Parathyroid adenoma (tissue), 2 donors: Measurements from ENCODE around the gene ST6GAL1.

Experiments used
- H2AFZ ChIP-seq: fragments of 300-600 bp; sonication (generic); one replicate; pipeline ENCODE4 v1.7.0; 2017; ENCODE audit warnings: antibody characterized with exemption, mild to moderate bottlenecking
- H3K27ac ChIP-seq: fragments of 300-600 bp; sonication (generic); one replicate; pipeline ENCODE4 v1.7.0; 2017
- H3K27me3 ChIP-seq: fragments of 300-600 bp; sonication (generic); one replicate; pipeline ENCODE4 v1.7.0; 2017; ENCODE audit warnings: low read length; ENCODE audit not compliant: control insufficient read depth, insufficient read depth
- H3K36me3 ChIP-seq: fragments of 300-600 bp; sonication (generic); one replicate; pipeline ENCODE4 v1.7.0; 2017; ENCODE audit warnings: low read length; ENCODE audit not compliant: control insufficient read depth, insufficient read depth
- H3K4me1 ChIP-seq: fragments of 300-600 bp; sonication (generic); one replicate; pipeline ENCODE4 v1.7.0; 2017; ENCODE audit warnings: control low read depth
- H3K4me2 ChIP-seq: fragments of 300-600 bp; sonication (generic); one replicate; pipeline ENCODE4 v1.7.0; 2017; ENCODE audit warnings: low read length
- H3K4me3 ChIP-seq: fragments of 300-600 bp; sonication (generic); one replicate; pipeline ENCODE4 v1.7.0; 2017; ENCODE audit warnings: low read depth, low read length
- H3K79me2 ChIP-seq: fragments of 300-600 bp; sonication (generic); one replicate; pipeline ENCODE4 v1.7.0; 2017; ENCODE audit warnings: control low read depth
- H3K9ac ChIP-seq: fragments of 300-600 bp; sonication (generic); one replicate; pipeline ENCODE4 v1.7.0; 2017; ENCODE audit warnings: mild to moderate bottlenecking
- H3K9me3 ChIP-seq: fragments of 300-600 bp; sonication (generic); one replicate; pipeline ENCODE4 v1.7.0; 2017; ENCODE audit warnings: low read length; ENCODE audit not compliant: control insufficient read depth
- TF ChIP-seq, protein P1 (sequence below): fragments of 300-600 bp; sonication (generic); IDR thresholded peaks from one replicate; pipeline ENCODE4 v1.7.0; 2017; ENCODE audit warnings: antibody characterized with exemption, mild to moderate bottlenecking
- donor health status: primary hyperparathyroidism.

ST6GAL1 gene

DNA sequence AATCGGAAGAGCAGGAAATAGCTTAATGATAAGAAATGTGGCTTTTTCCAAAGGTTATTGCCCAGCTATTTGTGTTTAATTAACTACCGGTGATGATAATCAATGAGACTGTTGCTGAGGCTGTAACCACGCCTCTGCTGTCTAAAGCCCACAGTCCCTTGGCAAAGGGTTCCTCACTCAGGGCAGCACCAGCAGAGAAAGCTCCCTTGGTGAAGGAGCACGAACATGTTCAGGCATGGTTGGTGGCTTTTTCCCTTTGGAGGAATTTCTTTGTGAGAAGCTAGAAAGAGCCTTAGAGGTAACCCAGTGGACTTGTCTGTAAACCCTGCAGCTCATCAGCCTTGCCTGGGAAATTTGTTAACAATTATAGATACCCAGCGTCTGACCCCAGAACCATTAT, 7.5 kb upstream of the ST6GAL1 start:
- H3K9me3 ChIP-seq, result no peaks in the 10 kb centered on the region
- no peak overlapping the region for H2AFZ ChIP-seq
- no peak overlapping the region for H3K4me3 ChIP-seq
- H3K4me1 ChIP-seq, result no peaks in the 10 kb centered on the region
- no peak overlapping the region for H3K4me2 ChIP-seq
- no peaks in the 10 kb centered on the region for H3K27me3 ChIP-seq
- TF ChIP-seq, protein P1, sequence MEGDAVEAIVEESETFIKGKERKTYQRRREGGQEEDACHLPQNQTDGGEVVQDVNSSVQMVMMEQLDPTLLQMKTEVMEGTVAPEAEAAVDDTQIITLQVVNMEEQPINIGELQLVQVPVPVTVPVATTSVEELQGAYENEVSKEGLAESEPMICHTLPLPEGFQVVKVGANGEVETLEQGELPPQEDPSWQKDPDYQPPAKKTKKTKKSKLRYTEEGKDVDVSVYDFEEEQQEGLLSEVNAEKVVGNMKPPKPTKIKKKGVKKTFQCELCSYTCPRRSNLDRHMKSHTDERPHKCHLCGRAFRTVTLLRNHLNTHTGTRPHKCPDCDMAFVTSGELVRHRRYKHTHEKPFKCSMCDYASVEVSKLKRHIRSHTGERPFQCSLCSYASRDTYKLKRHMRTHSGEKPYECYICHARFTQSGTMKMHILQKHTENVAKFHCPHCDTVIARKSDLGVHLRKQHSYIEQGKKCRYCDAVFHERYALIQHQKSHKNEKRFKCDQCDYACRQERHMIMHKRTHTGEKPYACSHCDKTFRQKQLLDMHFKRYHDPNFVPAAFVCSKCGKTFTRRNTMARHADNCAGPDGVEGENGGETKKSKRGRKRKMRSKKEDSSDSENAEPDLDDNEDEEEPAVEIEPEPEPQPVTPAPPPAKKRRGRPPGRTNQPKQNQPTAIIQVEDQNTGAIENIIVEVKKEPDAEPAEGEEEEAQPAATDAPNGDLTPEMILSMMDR, result no peak
- no peaks in the 10 kb centered on the region for H3K79me2 ChIP-seq
- no peaks in the 10 kb centered on the region for H3K36me3 ChIP-seq
- no peak overlapping the region for H3K27ac ChIP-seq
- H3K9ac ChIP-seq, result no peak overlapping the region

DNA sequence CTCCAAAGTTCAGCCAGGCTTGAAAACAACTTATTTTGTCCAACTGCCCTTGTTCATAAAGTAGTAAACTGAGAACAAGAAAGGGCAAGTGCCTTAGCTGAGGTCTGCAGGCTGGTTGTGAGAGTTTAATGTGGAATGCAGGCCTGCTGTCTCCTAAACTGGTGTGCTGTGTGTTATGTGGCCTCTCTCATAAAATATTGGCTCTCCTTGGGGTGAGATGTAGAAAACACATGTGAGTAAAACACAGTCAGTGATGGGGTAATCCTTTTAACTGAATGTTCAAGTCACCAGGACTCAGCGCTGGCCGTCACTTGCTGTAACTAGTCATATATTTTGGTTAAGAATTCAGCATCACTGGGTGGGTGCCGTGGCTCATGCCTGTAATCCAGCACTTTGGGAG, 7.1 kb upstream of the ST6GAL1 start:
- TF ChIP-seq, protein P1, result no peak
- Histone ChIP-seq H3K4me2 (no peak overlapping the region), H2AFZ (no peak overlapping the region), H3K9ac (no peak overlapping the region), H3K27me3 (no peaks in the 10 kb centered on the region), H3K27ac (no peak overlapping the region), H3K79me2 (no peaks in the 10 kb centered on the region), H3K36me3 (no peaks in the 10 kb centered on the region), H3K4me3 (no peak overlapping the region), H3K4me1 (no peaks in the 10 kb centered on the region), H3K9me3 (no peaks in the 10 kb centered on the region)

DNA sequence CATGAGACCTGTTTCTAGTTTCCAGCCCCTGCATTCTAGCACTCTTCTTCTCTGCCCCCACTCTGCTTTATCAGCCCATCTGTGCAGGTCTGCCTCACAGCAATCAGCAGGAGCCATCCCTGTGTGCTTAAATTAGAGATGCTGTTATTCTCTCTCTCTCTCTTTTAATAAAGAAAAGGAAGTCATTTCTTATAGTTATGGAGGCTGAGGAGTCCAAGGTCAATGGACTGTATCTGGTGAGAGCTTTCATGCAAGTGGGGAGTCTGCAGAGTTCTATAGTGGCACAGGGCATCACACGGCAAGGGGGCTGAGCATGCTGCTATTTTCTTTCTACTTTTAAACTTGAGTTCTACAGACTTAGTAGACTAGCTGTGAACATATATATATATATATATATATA, 4.5 kb upstream of the ST6GAL1 start:
- Histone ChIP-seq H3K9me3 (no peaks in the 10 kb centered on the region), H2AFZ (no peak overlapping the region), H3K27ac (no peak overlapping the region), H3K9ac (no peak overlapping the region), H3K79me2 (no peaks in the 10 kb centered on the region), H3K27me3 (no peaks in the 10 kb centered on the region), H3K36me3 (no peaks in the 10 kb centered on the region), H3K4me3 (no peak overlapping the region), H3K4me2 (no peak overlapping the region), H3K4me1 (peaks cover 5% of the 10 kb centered on the region)
- TF ChIP-seq, protein P1, result no peak

DNA sequence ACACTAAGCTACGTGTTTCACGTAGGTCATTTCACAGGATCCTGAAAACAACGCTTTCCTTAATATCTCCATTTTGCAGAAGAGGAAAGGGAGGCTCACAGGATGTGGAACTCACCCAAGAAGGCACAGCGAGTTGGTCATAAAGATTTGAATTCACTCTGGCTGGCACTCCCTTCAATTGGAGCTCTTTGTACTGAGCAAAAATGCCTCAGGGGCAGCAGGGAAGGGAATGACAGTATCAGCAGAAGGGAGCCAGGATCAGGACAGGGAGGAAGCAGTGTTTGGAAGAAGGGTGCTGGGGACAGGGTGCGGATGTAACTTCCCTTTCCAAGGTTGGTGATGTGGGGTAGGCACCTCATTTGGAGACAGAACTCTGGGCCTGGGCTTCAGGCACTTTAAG, 1.1 kb upstream of the ST6GAL1 start:
- H3K36me3 ChIP-seq, result no peaks in the 10 kb centered on the region
- no peaks in the 10 kb centered on the region for H3K27me3 ChIP-seq
- peaks cover 5% of the 10 kb centered on the region for H3K4me1 ChIP-seq
- TF ChIP-seq, protein P1, result no peak
- H3K4me2 ChIP-seq, result no peak overlapping the region
- H3K79me2 ChIP-seq, result peaks cover 4% of the 10 kb centered on the region
- no peak overlapping the region for H3K4me3 ChIP-seq
- no peaks in the 10 kb centered on the region for H3K9me3 ChIP-seq
- no peak overlapping the region for H3K27ac ChIP-seq
- H2AFZ ChIP-seq, result no peak overlapping the region
- H3K9ac ChIP-seq, result no peak overlapping the region

DNA sequence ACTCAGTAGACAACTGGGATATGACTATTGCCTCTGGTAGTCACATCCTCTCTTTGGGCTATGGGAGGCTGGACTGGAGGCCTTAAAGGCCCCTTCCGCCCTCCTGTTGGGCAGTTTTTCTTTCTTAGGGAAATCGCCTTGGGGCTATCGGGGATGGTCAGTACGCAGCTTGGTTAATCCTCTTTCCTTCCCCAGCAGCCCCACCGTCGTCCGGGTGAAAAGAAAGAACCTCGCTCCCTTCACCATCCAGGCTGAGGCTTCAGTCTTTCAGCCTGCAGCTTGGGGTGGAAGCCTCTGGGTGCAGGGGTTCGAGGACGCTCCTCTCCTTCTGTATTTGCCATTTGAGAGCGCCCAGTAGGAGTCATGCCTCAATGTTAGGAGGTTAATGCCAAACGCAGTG, 641 bp upstream of the ST6GAL1 start:
- TF ChIP-seq, protein P1, result no peak
- H3K4me3 ChIP-seq, result peak overlapping the region; percentile 75
- H3K4me2 ChIP-seq, result peak overlapping the region; percentile 86
- H3K9me3 ChIP-seq, result no peaks in the 10 kb centered on the region
- peaks cover 5% of the 10 kb centered on the region for H3K4me1 ChIP-seq
- H3K27me3 ChIP-seq, result no peaks in the 10 kb centered on the region
- H3K36me3 ChIP-seq, result no peaks in the 10 kb centered on the region
- peak overlapping the region; percentile 74 for H3K27ac ChIP-seq
- peak overlapping the region; percentile 48 for H3K9ac ChIP-seq
- peak overlapping the region; percentile 83 for H2AFZ ChIP-seq
- peaks cover 7% of the 10 kb centered on the region for H3K79me2 ChIP-seq
